MV-4-11 (cell line): ENCODE data around the gene OSBPL10.
A peak's percentile ranks its signal among the peaks of the same experiment; 100 is the strongest.

Experiments used
- DNase-seq: peaks from one replicate; lab custom pipeline; 2025; lab: John Stamatoyannopoulos, UW

Gene OSBPL10

DNA sequence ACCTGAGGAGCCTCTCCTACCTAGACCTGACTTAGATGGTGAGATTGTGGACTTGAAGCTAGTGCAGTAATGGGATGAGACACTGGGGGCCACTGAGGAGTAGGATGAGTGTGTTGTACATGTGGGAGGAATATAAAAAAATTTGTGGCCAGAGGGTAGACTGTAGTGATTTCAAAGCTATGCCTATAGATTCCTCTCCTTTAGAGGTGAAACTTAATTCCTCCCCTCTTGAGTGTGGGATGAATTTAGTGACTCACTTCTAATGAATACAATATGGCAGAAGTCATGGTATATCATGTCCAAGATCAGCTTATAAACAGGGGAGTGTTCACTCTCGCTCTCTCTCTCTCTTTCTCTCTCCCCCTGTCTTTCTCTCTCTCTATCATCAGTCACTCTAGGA lies 7.2 kb upstream of the OSBPL10 start:
- no peak for DNase-seq

DNA sequence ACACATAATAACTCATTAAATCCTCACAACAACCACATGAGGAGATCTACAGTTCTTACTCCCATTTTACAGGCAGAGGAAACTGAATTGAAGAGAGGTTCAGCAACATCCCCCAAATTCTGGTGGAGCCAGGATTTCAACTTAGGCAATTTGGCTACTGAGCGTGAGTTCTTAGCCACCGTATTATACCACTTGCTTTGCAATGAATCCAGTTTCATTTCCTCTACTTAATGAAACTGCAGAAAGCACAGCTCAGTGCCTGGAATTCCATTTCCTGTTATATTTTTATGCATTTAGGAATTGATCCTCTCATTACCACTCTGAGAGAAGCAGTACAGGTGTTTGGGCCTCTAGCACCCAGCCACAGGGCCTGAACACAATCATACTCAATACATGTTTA lies 4.8 kb upstream of the OSBPL10 start:
- DNase-seq, result peak; percentile 81

DNA sequence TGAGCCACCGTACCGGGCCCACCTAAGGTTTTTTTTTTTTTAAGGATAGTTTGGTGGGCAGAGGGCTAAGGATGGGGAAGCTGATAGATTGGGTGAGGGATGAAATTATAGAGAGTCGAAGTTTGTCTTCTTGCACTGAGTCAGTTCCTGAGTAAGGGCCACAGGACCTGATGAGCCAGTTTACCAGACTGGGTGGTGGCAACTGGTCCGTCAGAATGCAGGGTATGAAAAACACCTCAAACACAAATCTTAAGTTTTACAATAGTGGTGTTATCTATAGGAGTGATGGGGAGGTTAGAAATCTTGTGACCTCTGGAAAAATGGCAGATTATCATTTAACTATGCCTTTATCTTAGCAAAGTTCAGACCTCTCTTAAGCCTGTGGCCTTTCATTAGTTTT lies 3.3 kb upstream of the OSBPL10 start:
- DNase-seq, result no peak

DNA sequence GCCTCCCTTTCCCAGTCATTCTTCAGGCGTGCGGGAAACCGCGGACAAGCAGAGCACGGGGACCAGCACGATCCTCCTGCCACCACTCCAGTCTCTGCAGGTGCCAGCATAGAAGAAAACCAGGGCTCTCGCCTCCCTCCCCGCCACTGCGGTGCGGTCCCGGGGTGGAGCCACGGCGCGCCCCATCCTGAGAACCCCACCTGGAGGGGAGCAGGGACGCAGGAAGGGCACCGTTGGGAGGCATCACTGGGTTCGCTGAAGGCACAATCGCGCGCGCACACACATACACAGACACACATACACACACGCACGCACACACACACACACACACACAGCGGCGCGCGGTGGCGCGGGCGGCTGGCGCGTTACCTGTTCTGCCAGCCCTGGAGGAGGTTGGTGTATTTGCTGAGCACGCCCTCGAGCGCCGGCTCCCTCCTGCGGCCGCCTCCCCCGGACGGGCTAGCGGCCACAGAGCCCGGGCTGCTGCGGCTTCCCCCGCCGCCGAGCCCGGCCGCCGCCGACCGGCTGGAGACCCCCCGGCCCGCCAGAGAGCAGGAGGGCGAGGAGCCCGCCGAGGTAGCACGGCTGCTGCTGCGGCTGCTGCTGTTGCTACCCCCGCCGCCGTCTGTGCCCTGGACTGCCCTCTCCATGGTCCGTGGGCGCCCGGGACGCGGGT lies 394 bp downstream of the OSBPL10 start:
- DNase-seq, result no peak

DNA sequence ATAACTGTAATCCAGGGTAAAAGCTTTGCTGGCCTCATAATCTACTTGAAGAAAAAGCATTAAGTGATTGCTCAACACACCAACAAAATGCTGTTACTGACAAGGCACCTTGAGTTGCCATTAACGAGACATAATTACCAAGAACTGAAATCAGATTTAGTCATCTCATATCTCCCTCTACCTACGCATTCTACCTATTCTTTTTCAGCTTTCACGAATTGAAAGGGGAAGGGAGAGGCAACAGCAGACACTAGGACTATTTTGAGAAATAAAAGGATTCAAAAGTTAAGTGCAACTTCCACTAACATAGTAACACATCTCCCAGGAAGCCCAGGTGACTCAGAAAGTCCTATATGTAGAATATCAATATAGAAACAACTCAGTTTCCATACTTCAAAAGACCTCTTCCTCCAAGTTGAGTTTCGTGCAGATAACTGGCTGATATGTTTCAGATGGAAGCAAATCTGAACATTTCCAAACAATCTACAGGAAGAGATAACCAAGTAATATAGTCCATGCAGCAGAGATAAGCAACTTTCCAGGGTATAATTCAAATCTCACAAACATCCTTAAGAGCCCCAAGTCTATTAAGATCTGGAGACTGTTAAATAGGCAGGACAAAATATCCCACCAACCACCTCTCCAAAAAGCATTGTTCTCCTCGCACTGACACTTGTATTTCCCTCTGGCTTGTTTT lies 1.9 kb downstream of the OSBPL10 start:
- no peak for DNase-seq

DNA sequence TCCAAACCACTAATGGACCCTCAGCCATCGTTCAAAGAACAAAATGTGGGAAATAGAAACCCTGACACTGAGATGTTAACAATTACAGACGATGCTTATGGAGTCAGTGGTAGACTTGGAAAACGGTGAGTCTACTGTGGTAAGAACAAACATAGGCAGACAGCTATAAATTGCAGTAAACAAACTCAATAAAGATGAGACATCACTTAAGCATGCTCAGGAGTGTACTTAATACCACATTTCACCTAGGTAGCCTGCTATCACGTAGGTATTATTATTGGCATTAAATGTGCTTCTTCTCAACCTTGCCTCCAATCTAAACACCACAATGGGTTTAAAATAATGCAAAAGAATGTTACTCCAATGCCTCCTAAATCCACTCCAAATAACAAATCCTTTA lies 2.5 kb downstream of the OSBPL10 start:
- DNase-seq, result no peak

DNA sequence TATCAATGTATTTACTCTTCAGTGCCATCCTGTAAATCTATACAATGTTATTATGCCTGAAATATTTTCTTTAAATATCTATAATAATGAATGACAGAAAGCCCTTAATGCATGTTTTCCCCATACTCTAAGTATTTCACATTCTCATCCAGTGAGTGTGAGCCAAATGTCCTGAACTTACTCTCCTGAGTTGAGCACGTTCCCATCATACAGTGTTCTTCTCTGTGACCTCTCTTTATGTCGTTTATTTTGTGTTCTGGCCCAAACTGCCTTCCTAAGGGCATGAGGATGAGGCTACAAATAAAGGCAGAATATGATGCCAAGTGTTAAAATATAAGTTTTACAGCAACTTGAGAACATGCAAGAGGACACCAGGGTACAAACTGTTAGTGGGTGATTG lies 3.3 kb downstream of the OSBPL10 start:
- no peak for DNase-seq

DNA sequence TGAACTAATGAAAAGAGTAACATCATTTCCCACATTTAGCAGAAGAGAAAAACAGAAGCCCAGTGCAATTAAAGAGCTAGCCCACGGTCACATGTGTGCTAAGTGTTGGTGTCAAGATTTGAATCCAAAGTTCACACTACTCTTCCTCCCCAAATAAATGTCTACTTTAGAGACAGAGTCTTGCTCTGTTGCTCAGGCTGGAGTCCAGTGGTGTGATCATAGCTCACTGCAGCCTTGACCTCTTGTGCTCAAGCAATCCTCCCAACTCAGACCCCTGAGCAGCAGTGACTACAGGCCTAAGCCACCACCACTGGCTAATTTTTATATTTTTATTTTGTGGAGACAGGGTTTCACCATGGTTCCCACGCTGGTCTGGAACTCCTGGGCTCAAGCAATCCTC lies 4.8 kb downstream of the OSBPL10 start:
- DNase-seq, result no peak

DNA sequence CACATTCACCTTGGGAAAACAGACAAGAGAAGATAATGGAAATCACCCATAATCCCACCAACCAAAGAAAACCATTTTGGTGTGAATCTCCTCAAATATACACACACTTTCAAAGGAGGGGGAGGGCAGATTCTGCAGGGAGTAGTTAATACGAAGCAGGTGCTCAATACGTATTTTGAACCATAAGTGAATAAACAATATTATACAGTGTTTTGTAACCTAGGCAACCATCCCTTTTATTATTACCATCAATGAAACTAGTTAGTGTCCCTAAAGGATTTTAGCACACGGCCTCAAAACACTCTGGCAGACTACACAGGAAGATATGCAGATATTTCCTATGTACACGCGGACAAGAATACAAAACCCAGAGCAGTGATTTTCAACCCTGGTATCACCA lies 6.1 kb downstream of the OSBPL10 start:
- no peak for DNase-seq

DNA sequence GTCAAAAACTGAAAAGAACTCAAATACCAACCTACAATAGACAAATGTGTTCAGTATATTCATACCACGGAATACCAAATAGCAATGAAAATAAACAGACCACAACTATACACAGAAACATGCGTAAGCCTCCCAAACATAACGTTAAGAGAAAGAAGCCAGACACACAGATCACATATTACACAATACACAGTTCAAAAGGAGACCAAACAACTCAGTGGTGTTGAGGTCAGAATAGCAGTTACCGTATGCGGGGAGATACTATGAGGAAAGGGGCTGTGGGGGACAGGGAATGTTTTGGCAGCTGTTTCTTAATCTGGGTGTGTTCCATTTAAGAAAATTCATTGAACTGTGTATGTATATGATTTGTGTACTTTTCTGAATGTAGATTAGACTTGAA lies 6.6 kb downstream of the OSBPL10 start:
- DNase-seq, result no peak

DNA sequence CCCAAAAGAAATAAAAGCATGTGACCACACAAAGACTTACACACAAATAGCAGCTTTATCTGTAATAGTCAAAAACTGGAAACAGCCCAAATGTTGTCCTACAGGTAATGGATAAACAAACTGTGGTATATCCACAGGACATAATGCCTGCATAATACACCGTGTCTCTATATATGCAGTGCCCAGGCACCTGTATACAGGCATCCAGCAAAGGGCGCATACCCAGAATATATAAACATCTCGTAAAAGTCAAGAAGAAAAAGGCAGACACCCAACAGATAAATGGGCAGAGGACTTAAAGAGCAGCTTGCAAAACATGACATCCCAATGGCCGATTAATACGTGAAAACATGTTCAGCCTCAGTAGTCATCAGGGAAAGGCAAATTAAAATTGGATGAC lies 7.2 kb downstream of the OSBPL10 start:
- DNase-seq, result no peak

DNA sequence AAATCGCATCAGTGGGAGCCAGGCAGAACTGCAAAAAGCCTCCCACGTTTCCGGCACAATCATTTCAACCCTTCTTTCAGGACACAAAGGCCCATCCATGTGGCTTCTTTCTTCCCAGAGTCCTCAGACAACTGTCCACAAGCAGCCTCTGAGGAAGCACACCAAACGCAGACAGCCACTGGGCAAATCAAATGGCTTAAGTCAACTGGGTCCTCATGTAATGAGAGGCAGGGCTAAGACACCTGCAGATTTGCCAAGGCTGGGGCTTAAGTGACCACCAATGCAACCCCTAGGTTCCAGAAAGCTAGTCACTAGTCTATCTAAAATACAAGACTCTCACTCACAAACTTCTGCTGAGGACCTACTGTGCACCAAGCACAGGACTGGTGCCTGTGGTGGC lies 8.0 kb downstream of the OSBPL10 start:
- no peak for DNase-seq

DNA sequence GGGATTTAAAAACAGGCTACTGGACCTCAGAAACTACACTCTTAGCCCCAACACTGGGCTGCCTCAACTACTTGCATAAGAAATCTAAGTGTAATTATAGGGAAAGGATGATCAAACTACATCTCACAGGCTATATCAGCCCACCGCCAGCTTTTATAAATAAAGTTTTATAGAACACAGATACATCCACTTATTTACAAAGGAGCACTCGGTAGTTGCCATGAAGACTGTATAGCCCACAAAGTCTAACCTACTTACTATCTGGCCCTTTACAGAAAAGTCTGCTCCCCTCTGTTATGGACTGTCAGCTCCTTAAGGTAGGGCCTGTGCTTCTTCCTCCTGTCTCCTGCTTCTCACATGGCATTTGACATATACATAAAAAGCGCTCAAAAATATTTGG lies 9.5 kb downstream of the OSBPL10 start:
- no peak for DNase-seq

DNA sequence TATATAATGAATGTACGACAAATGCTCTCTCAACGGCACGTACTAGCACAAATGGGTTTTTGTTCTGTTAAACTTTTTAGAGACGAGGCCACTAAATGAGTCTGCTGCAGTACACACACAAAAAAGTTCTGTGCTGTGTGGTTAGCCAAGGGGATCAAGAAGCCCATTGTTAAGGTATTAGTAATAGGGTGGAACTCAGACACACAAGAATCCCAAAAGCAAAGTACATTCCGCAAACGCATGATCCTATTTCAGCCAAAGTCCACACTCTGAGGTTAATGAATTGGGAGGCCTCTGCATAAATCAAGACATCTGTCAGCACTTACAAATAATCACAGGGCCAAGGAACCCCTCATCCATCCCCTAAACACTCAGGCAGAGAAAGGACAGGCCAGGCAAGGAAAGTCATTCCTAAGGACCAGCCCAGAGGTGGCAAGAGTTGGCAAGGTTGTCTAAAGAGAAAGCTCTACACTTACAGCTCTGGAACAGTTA lies 12.1 kb downstream of the OSBPL10 start:
- no peak for DNase-seq

DNA sequence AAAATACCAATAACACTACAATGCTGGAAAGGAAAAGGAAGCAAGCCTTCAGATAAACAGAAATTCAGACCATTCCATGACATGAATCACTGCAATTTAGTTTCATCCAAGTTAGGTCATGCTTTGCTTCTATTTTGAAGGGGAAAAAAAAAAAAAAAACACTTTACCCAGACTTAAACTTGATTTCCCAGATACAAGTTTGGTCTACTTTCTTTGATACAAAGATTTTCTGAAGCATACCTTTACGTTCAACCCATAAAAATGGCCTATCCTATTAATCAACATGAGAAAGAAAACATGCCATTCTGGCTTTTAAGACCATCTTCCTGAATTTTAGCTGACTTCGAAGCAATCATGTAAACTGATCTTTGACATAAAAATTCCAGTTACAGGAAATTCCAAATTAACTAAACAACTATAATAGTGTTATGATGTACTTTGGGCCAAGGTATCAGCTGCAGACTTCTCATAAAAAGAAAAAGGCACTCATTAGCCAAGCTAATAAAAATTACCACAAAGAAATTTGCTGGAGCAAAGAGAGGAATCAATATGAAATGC lies 12.6 kb downstream of the OSBPL10 start:
- no peak for DNase-seq

DNA sequence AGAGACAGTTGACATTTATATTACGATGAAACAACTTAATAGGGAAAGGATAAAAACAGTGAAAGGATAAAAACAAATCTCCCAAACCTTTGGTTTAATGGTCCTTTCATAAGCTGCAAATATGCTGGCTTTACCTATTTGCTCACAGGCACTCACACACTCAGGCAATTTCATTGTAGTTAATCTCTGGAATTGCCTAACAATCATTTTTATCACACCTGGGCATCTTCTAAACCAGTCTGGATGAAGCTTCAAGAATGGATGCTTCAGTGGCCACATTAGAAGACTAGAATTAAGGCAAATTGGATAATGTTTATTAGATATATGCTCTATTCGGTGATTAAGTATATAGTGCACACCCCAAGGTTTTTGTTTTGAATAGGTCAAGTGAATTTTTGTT lies 13.5 kb downstream of the OSBPL10 start:
- no peak for DNase-seq

DNA sequence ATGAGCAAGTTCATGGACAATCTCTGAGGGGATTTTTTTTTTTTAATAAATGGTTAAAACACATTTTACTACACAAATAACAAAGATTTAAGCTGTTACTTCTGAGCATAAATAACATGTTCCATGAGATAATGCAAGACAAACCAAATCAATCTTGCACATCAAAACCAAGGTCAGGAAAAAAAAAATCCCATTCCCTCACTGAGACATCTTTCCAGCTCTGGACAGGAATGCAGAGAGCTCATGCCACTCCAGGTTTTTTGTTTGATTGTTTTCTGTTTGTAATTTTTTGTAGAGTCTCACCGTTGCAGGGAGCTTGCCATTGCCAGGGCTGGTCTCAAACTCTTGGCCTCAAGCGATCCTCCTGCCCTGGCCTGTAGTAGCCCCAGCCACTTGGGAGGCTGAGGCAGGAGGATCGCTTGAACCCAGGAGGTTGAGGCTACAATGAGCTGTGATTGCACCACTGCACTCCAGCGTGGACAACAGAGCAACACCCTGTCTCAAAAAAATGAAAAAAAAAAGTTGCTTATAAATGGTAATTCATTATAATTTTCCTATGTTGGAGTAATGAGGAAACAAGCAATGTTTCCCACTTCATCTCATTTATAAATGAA lies 14.0 kb downstream of the OSBPL10 start:
- DNase-seq, result no peak

DNA sequence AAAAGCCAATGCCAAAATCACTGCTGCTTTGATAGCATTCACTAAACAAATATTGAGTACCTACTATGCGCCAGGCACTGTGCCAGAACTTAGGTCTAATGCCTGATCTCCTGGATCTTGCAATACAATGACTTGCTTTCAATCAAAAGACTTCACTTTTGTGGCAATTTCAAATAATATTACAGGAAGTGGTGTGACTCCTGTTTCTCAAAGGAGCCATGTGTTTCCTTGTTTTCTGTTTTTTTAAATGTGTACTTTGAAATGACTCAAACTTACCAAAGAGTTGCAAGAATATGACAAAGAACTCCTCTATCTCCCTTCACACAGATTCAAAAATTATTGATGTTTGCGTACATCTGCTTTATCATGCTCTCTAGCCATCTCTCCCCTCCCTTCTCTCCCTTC lies 18.3 kb downstream of the OSBPL10 start:
- DNase-seq, result no peak

DNA sequence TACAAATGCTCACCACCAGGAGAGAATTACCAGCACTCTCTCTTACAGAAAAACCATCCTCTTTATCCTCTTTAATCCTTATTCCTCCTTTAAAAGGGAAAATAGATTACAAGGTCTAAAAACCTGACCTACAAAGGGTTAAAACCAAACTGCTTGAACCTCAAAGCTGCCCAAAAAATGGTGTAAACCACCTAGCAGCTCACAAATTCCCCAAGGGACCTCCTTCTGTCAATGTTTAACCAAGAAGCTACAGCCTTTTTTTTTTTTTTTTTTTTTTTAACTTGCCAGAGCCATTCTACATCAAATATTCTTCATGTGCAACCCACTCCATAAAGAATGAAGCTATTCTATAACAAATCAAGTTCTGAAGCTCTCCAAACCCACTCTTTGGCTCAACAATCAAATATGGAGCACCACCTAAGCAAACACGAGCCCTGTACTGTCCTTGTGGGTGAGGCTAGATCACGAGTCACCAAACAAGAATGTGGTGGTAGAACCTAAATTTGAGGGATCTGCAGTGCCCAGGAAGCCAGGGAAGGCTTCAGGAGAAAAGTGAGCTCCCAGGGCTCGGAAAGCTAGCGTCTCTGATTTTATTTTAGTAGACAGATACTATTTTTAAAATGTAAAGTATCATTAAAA lies 20.1 kb downstream of the OSBPL10 start:
- DNase-seq, result no peak

DNA sequence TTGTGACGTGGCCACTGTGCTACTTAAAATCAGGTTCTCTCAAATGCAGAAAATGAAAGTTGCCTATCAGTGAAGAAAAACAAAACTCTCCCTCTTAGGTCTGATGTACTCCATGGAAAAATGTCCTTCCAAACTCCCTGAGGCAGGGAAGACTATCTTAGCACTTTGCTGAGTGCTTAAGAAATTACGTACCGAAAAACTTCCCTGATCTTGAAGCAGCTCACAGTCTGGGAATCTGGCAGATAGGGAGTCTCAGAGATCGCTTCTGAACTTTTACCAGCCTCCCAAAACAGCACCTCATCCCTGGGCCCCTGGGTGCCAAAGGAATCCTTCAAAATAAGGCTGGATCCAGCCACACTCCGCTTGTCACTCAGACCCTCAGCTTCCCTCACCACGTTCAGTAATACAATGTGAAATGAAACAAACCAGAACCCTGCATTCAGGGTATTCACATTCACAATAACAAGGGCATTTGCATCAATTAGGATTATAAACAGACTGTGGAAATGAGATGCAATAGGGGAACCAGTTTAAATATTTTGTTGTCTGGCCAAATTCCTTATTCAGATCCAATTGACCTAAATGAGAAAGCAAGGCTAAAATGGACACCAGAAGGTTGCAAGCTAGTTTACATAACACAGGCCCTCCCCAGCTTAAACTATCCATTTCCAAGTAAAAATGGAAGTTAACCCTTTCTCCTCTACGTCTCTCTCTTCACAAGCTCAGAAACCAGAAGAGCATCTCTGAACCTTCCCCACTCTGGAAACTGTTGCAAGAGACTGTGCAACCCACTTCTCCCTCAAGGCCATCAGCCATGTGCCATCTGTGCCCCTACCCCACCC lies 20.9 kb downstream of the OSBPL10 start:
- no peak for DNase-seq

DNA sequence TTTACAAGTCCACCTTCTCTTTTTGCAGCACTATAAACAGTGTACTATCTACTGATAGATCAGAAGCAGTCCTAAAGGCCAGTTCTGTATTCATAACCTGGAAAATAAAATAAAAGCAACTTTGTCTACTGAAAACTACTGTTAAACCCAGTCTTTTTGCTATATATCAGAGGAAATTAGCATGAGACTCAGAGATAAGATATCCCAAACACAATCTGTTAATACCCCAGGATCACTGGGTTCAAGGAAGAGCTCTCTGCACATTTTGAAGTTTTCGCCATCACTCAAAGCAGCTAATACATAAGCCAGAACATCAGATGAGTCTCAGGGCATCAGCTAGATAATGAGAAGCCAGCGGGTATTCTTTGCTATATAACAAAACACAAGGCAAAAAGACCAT lies 21.8 kb downstream of the OSBPL10 start:
- no peak for DNase-seq

DNA sequence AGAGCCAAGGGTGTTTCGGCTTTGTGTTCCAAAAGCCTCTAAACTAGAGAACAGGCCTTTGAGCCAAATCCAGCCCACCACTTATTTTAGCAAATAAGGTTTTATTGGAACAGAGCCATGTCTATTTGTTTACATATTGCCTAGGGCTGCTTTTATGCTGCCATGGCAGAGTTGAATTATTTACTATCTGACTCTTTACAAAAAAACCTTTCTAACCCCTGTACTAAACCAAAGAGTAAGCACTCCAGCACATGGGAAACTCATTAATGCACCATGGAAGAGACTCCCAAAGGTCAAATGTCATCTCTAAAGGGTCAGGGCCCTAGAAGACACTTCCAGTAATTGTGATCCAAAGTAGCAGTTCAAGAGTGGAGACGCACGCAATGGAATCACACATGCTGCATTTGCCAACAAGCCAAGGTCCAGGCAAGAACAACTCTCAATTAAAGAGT lies 22.3 kb downstream of the OSBPL10 start:
- no peak for DNase-seq
